SK-N-SH (cell line): ENCODE results near the gene PIEZO2. TPM values are rescaled to one million over a fixed set of nuclear protein-coding genes. Genes with fewer than 3 reads are reported as not detected.

Experiments
- CTCF ChIA-PET: fragments of 300-600, 350-600 bp; formaldehyde crosslinking; extraction: SDS; loops from one replicate; lab custom pipeline; 2021; lab: Yijun Ruan, JAX
- POLR2A ChIA-PET: fragments of 350-600 bp; sonication (Branson Sonifier 250); formaldehyde crosslinking; extraction: SDS; loops from one replicate; lab custom pipeline; 2020; ENCODE audit warnings: antibody characterized with exemption, inconsistent platforms; lab: Yijun Ruan, JAX
- DNase-seq: peaks from one replicate; pipeline ENCODE4 v3.0.0; 2012
- H2AFZ ChIP-seq: fragments of 200-600 bp; sonication (generic); 2 replicates; pipeline ENCODE4 v1.8.1; 2016; ENCODE audit warnings: antibody characterized with exemption, mild to moderate bottlenecking, low read depth
- H3F3A ChIP-seq: fragments of 200-600 bp; sonication (generic); replicated peaks from 2 replicates; pipeline ENCODE3; 2016; ENCODE audit warnings: antibody characterized with exemption, mild to moderate bottlenecking; ENCODE audit not compliant: insufficient read depth
- H3K27ac ChIP-seq, 2 experiments: fragments of 200-500 bp in 1 of 2; fragments of 200-600 bp in 1 of 2; sonication (Bioruptor generic) in 1 of 2; sonication (generic), shearing (Covaris generic) in 1 of 2; 2 replicates each; pipeline versions ENCODE4 v1.5.1 to v1.6.1; 2014 to 2016; ENCODE audit warnings: low read depth in 2 of 2, inconsistent platforms in 1 of 2, low read length in 1 of 2, mild to moderate bottlenecking in 1 of 2, mixed read lengths in 1 of 2
- H3K27me3 ChIP-seq: fragments of 200-600 bp; sonication (generic), shearing (Covaris generic); 2 replicates; pipeline ENCODE4 v1.6.1; 2016; ENCODE audit warnings: mixed run types; ENCODE audit not compliant: insufficient read depth
- H3K36me3 ChIP-seq, 2 experiments: fragments of 200-500 bp in 1 of 2; fragments of 200-600 bp in 1 of 2; sonication (Bioruptor generic) in 1 of 2; sonication (generic) in 1 of 2; replicated peaks in 1 of 2; 2 replicates each; pipeline versions ENCODE3 to v1.5.1; 2014 to 2016; ENCODE audit warnings: low read length in 1 of 2, mild to moderate bottlenecking in 1 of 2; ENCODE audit not compliant: insufficient read depth in 2 of 2, control insufficient read depth in 1 of 2
- H3K4me1 ChIP-seq, 2 experiments: fragments of 200-500 bp in 1 of 2; fragments of 200-600 bp in 1 of 2; sonication (Bioruptor generic) in 1 of 2; sonication (generic), shearing (Covaris generic) in 1 of 2; 2 replicates each; pipeline versions ENCODE4 v1.5.1 to v1.6.1; 2014 to 2016; ENCODE audit warnings: low read depth in 1 of 2, low read length in 1 of 2, mixed run types in 1 of 2; ENCODE audit not compliant: insufficient read depth in 2 of 2, control insufficient read depth in 1 of 2
- H3K4me2 ChIP-seq: fragments of 200-600 bp; sonication (generic), shearing (Covaris generic); 2 replicates; pipeline ENCODE4 v1.6.1; 2017; ENCODE audit warnings: mixed run types
- H3K4me3 ChIP-seq, 2 experiments: fragments of 200-500 bp in 1 of 2; fragments of 200-600 bp in 1 of 2; sonication (Bioruptor generic) in 1 of 2; sonication (generic), shearing (Covaris generic) in 1 of 2; 2 replicates each; pipeline versions ENCODE4 v1.5.1 to v1.8.1; 2014 to 2016; ENCODE audit warnings: low read depth in 2 of 2, inconsistent platforms in 1 of 2, low read length in 1 of 2, mild to moderate bottlenecking in 1 of 2, mixed read lengths in 1 of 2, moderate library complexity in 1 of 2
- H3K79me2 ChIP-seq: fragments of 200-600 bp; sonication (generic); 2 replicates; pipeline ENCODE4 v1.8.1; 2017; ENCODE audit warnings: mild to moderate bottlenecking; ENCODE audit not compliant: insufficient read depth
- H3K9ac ChIP-seq: fragments of 200-600 bp; sonication (generic); 2 replicates; pipeline ENCODE4 v1.6.1; 2017; ENCODE audit warnings: mixed run types
- H3K9me2 ChIP-seq: fragments of 200-600 bp; sonication (generic); 2 replicates; pipeline ENCODE4 v1.6.1; 2017; ENCODE audit warnings: mixed run types
- H3K9me3 ChIP-seq: fragments of 200-600 bp; sonication (generic); 2 replicates; pipeline ENCODE4 v1.6.1; 2017; ENCODE audit warnings: mixed run types, mild to moderate bottlenecking, moderate library complexity
- H4K20me1 ChIP-seq: fragments of 200-600 bp; sonication (generic); 2 replicates; pipeline ENCODE4 v1.6.1; 2017; ENCODE audit warnings: mild to moderate bottlenecking, mixed run types; ENCODE audit not compliant: insufficient read depth
- CTCF ChIP-seq: fragments of 200-600 bp; sonication (generic); IDR thresholded peaks from 2 replicates; pipeline ENCODE4 v1.6.1; 2017; ENCODE audit warnings: antibody characterized with exemption, mild to moderate bottlenecking, moderate library complexity
- EZH2phosphoT487 ChIP-seq: fragments of 200-600 bp; sonication (generic); IDR thresholded peaks from 2 replicates; pipeline ENCODE4 v1.6.1; 2017; ENCODE audit warnings: low read depth, mixed run types, mild to moderate bottlenecking, antibody characterized with exemption, moderate library complexity, borderline replicate concordance
- FOXJ3 ChIP-seq: sonication (generic); formaldehyde crosslinking; IDR thresholded peaks from 2 replicates; pipeline ENCODE4 v1.5.1; 2020; ENCODE audit warnings: mild to moderate bottlenecking, missing genetic modification reagents
- GABPA ChIP-seq: IDR thresholded peaks from 2 replicates; pipeline ENCODE4 v1.4.0; 2012; ENCODE audit warnings: low read depth, mild to moderate bottlenecking
- GATA2 ChIP-seq: sonication (generic); formaldehyde crosslinking; IDR thresholded peaks from 2 replicates; pipeline ENCODE4 v1.5.0; 2020; ENCODE audit warnings: mild to moderate bottlenecking, missing genetic modification reagents
- IRF3 ChIP-seq: fragments of 150-350 bp; IDR thresholded peaks from 2 replicates; pipeline ENCODE4 v1.6.1; 2016; ENCODE audit warnings: mild to moderate bottlenecking, low read depth, low read length
- MXI1 ChIP-seq: IDR thresholded peaks from 2 replicates; pipeline ENCODE4 v1.6.1; 2012; ENCODE audit warnings: mild to moderate bottlenecking, low read depth, low read length, improper control_type of control experiment
- NRF1 ChIP-seq: IDR thresholded peaks from 2 replicates; pipeline ENCODE4 v1.6.1; 2012; ENCODE audit warnings: low read depth, mild to moderate bottlenecking, low read length
- PBX3 ChIP-seq: IDR thresholded peaks from 2 replicates; pipeline ENCODE4; 2012
- RAD21 ChIP-seq: IDR thresholded peaks from 2 replicates; pipeline ENCODE4 v1.6.1; 2012; ENCODE audit warnings: mild to moderate bottlenecking, low read length
- RCOR1 ChIP-seq: fragments of 150-350 bp; IDR thresholded peaks from 2 replicates; pipeline ENCODE4 v1.6.1; 2017; ENCODE audit warnings: antibody characterized with exemption, low read length
- REST ChIP-seq: IDR thresholded peaks from 2 replicates; pipeline ENCODE4 v1.6.1; 2012; ENCODE audit warnings: mild to moderate bottlenecking, low read depth, low read length, moderate library complexity
- SIN3A ChIP-seq: IDR thresholded peaks from 2 replicates; pipeline ENCODE4 v1.6.1; 2012; ENCODE audit warnings: low read depth, mild to moderate bottlenecking, low read length, moderate library complexity, borderline replicate concordance
- SMC3 ChIP-seq: IDR thresholded peaks from 2 replicates; pipeline ENCODE4 v1.6.1; 2012; ENCODE audit warnings: low read depth, low read length, improper control_type of control experiment
- TAF1 ChIP-seq: IDR thresholded peaks from 2 replicates; pipeline ENCODE4 v1.6.1; 2012; ENCODE audit warnings: low read depth, mild to moderate bottlenecking, low read length, moderate library complexity, borderline replicate concordance
- USF2 ChIP-seq: fragments of 150-350 bp; IDR thresholded peaks from 2 replicates; pipeline ENCODE4 v1.6.1; 2017; ENCODE audit warnings: antibody characterized with exemption, low read length, low read depth, borderline replicate concordance
- YY1 ChIP-seq: IDR thresholded peaks from 2 replicates; pipeline ENCODE4 v1.4.0; 2012; ENCODE audit warnings: low read depth, mild to moderate bottlenecking
- WGBS: methylation state at CpG from one replicate; pipeline ENCODE4 v1.1.6; 2017; ENCODE audit warnings: low lambda C conversion rate; 5-methylcytosine and 5-hydroxymethylcytosine counted together
- polyA plus RNA-seq, 3 experiments: library from polyadenylated mRNA; depleted of rRNA; stranded (reverse); fragments of >200 nt; gene quantifications; 2 replicates each; pipeline ENCODE4 v1.2.3, GENCODE V29; 2012

PIEZO2 gene
- polyA plus RNA-seq, 1 of the 3 experiments (the other 2 are of a cell fraction): not detected

GRCh38 chr18:11020877-11021414 lies 128.4 kb downstream of the PIEZO2 start:
- POLR2A ChIA-PET: no interaction called here
- TF ChIP-seq NRF1 (no peak), TAF1 (no peak), GATA2 (CRISPR knock-in tag) (no peak), IRF3 (no peak), RCOR1 (no peak), RAD21 (no peak), MXI1 (no peak), CTCF (no peak), PBX3 (no peak), YY1 (no peak), GABPA (no peak), FOXJ3 (CRISPR knock-in tag) (no peak)
- no peaks in the 10 kb centered on the region for H3K36me3 ChIP-seq
- H3K4me3 ChIP-seq: no peak overlapping the region
- no peak overlapping the region for H3K9ac ChIP-seq
- H3F3A ChIP-seq: no peaks in the 10 kb centered on the region
- 3% methylated on average over 5 of the region's 6 CpGs for WGBS
- H3K27ac ChIP-seq: no peak overlapping the region
- no peaks in the 10 kb centered on the region for H3K4me1 ChIP-seq
- H4K20me1 ChIP-seq: no peaks in the 10 kb centered on the region
- no peak overlapping the region for H2AFZ ChIP-seq
- no peaks in the 10 kb centered on the region for H3K9me2 ChIP-seq
- DNase-seq: no peak
- H3K79me2 ChIP-seq: no peaks in the 10 kb centered on the region
- H3K9me3 ChIP-seq: no peaks in the 10 kb centered on the region
- H3K27me3 ChIP-seq: peaks cover 10% of the 10 kb centered on the region; the same call in 1 of the 2 replicates
- CTCF ChIA-PET: interaction anchor here (1.2 kb wide), 1 partner anchor 20 kb away, joined by 3 read pairs; no protein-coding TSS in a partner anchor
- no peak overlapping the region for H3K4me2 ChIP-seq

GRCh38 chr18:11020161-11020853 lies 129.1 kb downstream of the PIEZO2 start:
- H3K4me1 ChIP-seq: no peaks in the 10 kb centered on the region
- DNase-seq: no peak
- no peak overlapping the region for H3K4me2 ChIP-seq
- H3F3A ChIP-seq: no peaks in the 10 kb centered on the region
- POLR2A ChIA-PET: no interaction called here
- no peak overlapping the region for H3K27ac ChIP-seq
- WGBS: 6% methylated on average over 2 of the region's 2 CpGs
- no peak overlapping the region for H3K9ac ChIP-seq
- H2AFZ ChIP-seq: no peak overlapping the region
- CTCF ChIA-PET: interaction anchor here (1.2 kb wide), 1 partner anchor 20 kb away, joined by 3 read pairs; no protein-coding TSS in a partner anchor
- H3K9me3 ChIP-seq: no peaks in the 10 kb centered on the region
- H4K20me1 ChIP-seq: no peaks in the 10 kb centered on the region
- no peaks in the 10 kb centered on the region for H3K9me2 ChIP-seq
- peaks cover 3% of the 10 kb centered on the region; the same call in 1 of the 2 replicates for H3K27me3 ChIP-seq
- H3K36me3 ChIP-seq: no peaks in the 10 kb centered on the region
- H3K79me2 ChIP-seq: no peaks in the 10 kb centered on the region
- H3K4me3 ChIP-seq: no peak overlapping the region
- TF ChIP-seq YY1 (no peak), USF2 (no peak), SMC3 (no peak), EZH2phosphoT487 (no peak), FOXJ3 (CRISPR knock-in tag) (no peak), SIN3A (no peak), REST (no peak), RCOR1 (no peak)
